ENCODE measurements around the gene BTBD16. TPM values are rescaled to one million over a fixed set of nuclear protein-coding genes. Genes with fewer than 3 reads are reported as not detected.

Gene BTBD16
- total and polyA plus RNA-seq, 2 experiments from 2014 or later, result 0.47 to 0.74 TPM

- Histone ChIP-seq H3K4me2 (no peak overlapping the region), H2AFZ (no peak overlapping the region), H3K79me2 (no peaks in the 10 kb centered on the region), H3K27me3 (no peaks in the 10 kb centered on the region), H3K4me3 (no peak overlapping the region), H3K36me3 (replicated peaks; ENCODE audit: insufficient read depth, low read depth) (no peaks in the 10 kb centered on the region), H3K9me3 (ENCODE audit: low read depth) (no peaks in the 10 kb centered on the region), H4K20me1 (ENCODE audit: insufficient read depth, poor library complexity, severe bottlenecking) (no peaks in the 10 kb centered on the region), H3K27ac (no peak overlapping the region), H3K9me2 (replicated peaks; ENCODE audit: insufficient read depth) (no peaks in the 10 kb centered on the region), H3K4me1 (ENCODE audit: insufficient read depth) (no peaks in the 10 kb centered on the region)
- WGBS (ENCODE audit: low lambda C conversion rate, missing lambda C conversion rate), result 81% methylated on average over 3 of the region's 3 CpGs
- no peak for DNase-seq (ENCODE audit: low spot score)
- TF ChIP-seq EZH2phosphoT487 (IDR thresholded peaks at IDR 0.05; ENCODE audit: low read depth, severe bottlenecking, unreplicated experiment) (no peak), CTCF (IDR thresholded peaks at IDR 0.05; ENCODE audit: poor library complexity) (no peak), EZH2 (IDR thresholded peaks at IDR 0.05; ENCODE audit: borderline replicate concordance) (no peak)
These were observed 65.9 kb downstream of the BTBD16 start for GRCh38 chr10:122336961-122337360.

- Histone ChIP-seq H3K9me2 (replicated peaks; ENCODE audit: insufficient read depth) (no peaks in the 10 kb centered on the region), H2AFZ (no peak overlapping the region), H3K36me3 (replicated peaks; ENCODE audit: insufficient read depth, low read depth) (no peaks in the 10 kb centered on the region), H3K4me3 (no peak overlapping the region), H3K27me3 (no peaks in the 10 kb centered on the region), H3K4me1 (ENCODE audit: insufficient read depth) (no peaks in the 10 kb centered on the region), H4K20me1 (ENCODE audit: insufficient read depth, poor library complexity, severe bottlenecking) (no peaks in the 10 kb centered on the region), H3K79me2 (no peaks in the 10 kb centered on the region), H3K4me2 (no peak overlapping the region), H3K9me3 (ENCODE audit: low read depth) (no peaks in the 10 kb centered on the region), H3K27ac (no peak overlapping the region)
- DNase-seq (ENCODE audit: low spot score), result no peak
- WGBS (ENCODE audit: low lambda C conversion rate, missing lambda C conversion rate), result 92% methylated on average over 15 of the region's 15 CpGs
- no peak for TF ChIP-seq CTCF (IDR thresholded peaks at IDR 0.05; ENCODE audit: poor library complexity)
- no peak for TF ChIP-seq EZH2phosphoT487 (IDR thresholded peaks at IDR 0.05; ENCODE audit: low read depth, severe bottlenecking, unreplicated experiment)
- TF ChIP-seq EZH2 (IDR thresholded peaks at IDR 0.05; ENCODE audit: borderline replicate concordance), result no peak
These were observed 67.7 kb downstream of the BTBD16 start for GRCh38 chr10:122338609-122339441.

- no peaks in the 10 kb centered on the region for H3K36me3 ChIP-seq (replicated peaks; ENCODE audit: insufficient read depth, low read depth)
- TF ChIP-seq EZH2 (IDR thresholded peaks at IDR 0.05; ENCODE audit: borderline replicate concordance) (no peak), CTCF (IDR thresholded peaks at IDR 0.05; ENCODE audit: poor library complexity) (no peak)
- no peak overlapping the region for H3K4me3 ChIP-seq
- H3K27ac ChIP-seq, result no peak overlapping the region
- H2AFZ ChIP-seq, result no peak overlapping the region
- H3K9me2 ChIP-seq (replicated peaks; ENCODE audit: insufficient read depth), result no peaks in the 10 kb centered on the region
- no peaks in the 10 kb centered on the region for H3K79me2 ChIP-seq
- H3K4me2 ChIP-seq, result no peak overlapping the region
- 75% methylated on average over 11 of the region's 11 CpGs for WGBS (ENCODE audit: low lambda C conversion rate, missing lambda C conversion rate)
- no peak for DNase-seq (ENCODE audit: low spot score)
- H3K4me1 ChIP-seq (ENCODE audit: insufficient read depth), result peaks cover 5% of the 10 kb centered on the region
- H3K27me3 ChIP-seq, result no peaks in the 10 kb centered on the region
- no peaks in the 10 kb centered on the region for H4K20me1 ChIP-seq (ENCODE audit: insufficient read depth, poor library complexity, severe bottlenecking)
- H3K9me3 ChIP-seq (ENCODE audit: low read depth), result no peaks in the 10 kb centered on the region
These were observed 70.2 kb downstream of the BTBD16 start for GRCh38 chr10:122341141-122341810.
